ENCODE results near the gene PALLD. TPM values are rescaled to one million over a fixed set of nuclear protein-coding genes. Genes with fewer than 3 reads are reported as not detected.

PALLD gene
- total RNA-seq, 1 experiment from 2014 or later = 9.0 TPM

DNA sequence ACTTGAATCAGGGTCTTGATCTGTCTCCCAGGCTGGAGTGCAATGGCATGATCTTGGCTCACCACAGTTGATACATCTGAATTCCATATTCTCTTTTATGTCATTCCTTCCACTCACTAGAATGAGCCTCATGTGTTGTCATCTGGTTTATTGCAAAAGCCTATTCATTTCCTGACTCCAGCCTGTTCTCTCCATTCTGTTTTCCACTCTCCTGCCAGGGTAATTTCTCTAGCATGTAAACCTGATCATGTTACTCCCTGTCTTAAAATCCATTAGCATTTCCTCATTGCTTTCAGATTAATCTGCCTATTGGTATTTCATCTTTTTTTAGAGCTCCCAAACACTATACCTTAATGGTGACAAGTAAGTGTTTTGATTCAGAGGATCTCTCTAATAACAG is 12.2 kb upstream of the PALLD start:
- no peak for DNase-seq
- Histone ChIP-seq H3K36me3 (replicated peaks; ENCODE audit: control insufficient read depth, insufficient read depth, low read length) (no peaks in the 10 kb centered on the region), H3K27me3 (ENCODE audit: control insufficient read depth, insufficient read depth, low read length) (no peaks in the 10 kb centered on the region; the same call in 1 of the 2 replicates), H3K4me3 (ENCODE audit: insufficient read depth, low read depth, low read length) (no peak overlapping the region)

DNA sequence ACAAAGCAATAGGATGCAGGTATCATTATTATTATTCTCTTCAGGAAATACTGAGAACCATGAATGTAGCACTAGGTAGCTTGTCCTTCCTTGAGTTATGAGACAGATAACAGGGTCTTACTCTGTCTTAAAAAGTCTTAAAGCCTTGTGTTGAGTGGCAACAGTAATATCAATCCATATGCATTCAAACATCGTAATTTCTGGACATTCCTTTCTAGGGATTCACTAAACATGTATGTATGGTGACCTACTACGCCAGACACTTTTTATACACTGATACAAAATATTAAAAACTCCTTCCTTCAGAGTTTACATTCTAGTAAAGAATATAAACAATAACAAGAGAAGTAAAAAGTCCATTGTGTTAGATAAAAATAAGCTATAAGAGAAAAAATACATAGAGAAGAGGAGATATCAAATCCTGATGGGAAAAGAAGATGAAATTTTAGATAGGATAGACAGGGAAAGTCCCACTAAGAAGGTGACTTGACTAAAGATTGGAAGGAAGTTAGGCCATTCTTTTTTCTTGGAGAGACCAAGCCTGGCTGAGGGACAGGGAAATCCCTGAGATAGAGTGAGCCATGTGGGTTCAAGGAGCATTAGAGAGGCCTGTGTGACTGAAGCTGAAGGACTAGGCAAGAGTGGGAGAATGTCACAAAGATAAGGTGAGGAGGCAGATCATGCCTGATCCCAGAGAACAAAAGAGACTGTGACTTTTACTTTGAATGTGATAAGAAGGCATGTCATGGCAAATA is 11.5 kb upstream of the PALLD start:
- Histone ChIP-seq H3K36me3 (replicated peaks; ENCODE audit: control insufficient read depth, insufficient read depth, low read length) (no peaks in the 10 kb centered on the region), H3K4me3 (ENCODE audit: insufficient read depth, low read depth, low read length) (no peak overlapping the region), H3K27me3 (ENCODE audit: control insufficient read depth, insufficient read depth, low read length) (no peaks in the 10 kb centered on the region; the same call in 1 of the 2 replicates)
- no peak for DNase-seq

GRCh38 chr4:168486912-168487281 is 10.0 kb upstream of the PALLD start:
- no peaks in the 10 kb centered on the region for H3K27me3 ChIP-seq (ENCODE audit: control insufficient read depth, insufficient read depth, low read length)
- H3K4me3 ChIP-seq (ENCODE audit: insufficient read depth, low read depth, low read length) = no peak overlapping the region
- H3K36me3 ChIP-seq (replicated peaks; ENCODE audit: control insufficient read depth, insufficient read depth, low read length) = no peaks in the 10 kb centered on the region
- no peak for DNase-seq

DNA sequence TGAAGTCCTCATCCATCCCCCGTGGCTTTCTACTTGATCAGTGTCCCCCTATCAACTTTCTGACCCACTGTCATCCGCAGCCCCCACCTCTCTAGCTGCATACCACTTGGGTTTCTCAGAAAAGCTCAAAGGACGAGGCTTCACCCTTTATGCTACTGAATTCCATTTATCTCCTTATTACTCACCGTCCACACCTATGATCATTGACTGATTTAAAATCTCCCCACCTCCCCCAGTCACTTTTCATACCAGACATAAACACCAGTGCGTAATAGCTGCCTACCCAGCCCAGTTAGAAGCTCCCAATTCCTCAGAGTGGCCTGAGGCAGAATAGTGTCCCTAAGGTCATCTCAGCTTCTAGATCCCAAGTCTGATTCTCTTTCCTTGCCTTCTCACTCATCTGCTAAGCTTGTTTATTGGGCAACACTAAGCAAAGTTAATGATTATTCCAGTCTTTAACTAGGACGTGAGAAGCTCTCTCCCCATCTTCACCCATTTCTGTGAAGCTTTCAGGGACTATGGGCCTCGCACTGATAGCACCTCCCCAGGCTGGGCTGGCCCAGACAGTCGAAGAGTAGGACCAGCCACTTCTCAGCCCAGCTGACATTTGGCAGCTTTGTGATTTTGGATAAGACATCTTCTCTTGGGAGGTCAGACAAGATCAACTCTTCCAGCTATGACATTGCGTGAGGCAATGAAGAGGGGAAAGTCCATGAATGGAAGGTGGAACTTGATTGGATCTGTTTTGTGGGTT is 9.4 kb upstream of the PALLD start:
- no peak overlapping the region for H3K4me3 ChIP-seq (ENCODE audit: insufficient read depth, low read depth, low read length)
- no peaks in the 10 kb centered on the region for H3K36me3 ChIP-seq (replicated peaks; ENCODE audit: control insufficient read depth, insufficient read depth, low read length)
- DNase-seq = no peak
- no peaks in the 10 kb centered on the region for H3K27me3 ChIP-seq (ENCODE audit: control insufficient read depth, insufficient read depth, low read length)

GRCh38 chr4:168488869-168489274 is 8.0 kb upstream of the PALLD start:
- no peak for DNase-seq
- Histone ChIP-seq H3K27me3 (ENCODE audit: control insufficient read depth, insufficient read depth, low read length) (no peaks in the 10 kb centered on the region), H3K36me3 (replicated peaks; ENCODE audit: control insufficient read depth, insufficient read depth, low read length) (no peaks in the 10 kb centered on the region), H3K4me3 (ENCODE audit: insufficient read depth, low read depth, low read length) (no peak overlapping the region)

DNA sequence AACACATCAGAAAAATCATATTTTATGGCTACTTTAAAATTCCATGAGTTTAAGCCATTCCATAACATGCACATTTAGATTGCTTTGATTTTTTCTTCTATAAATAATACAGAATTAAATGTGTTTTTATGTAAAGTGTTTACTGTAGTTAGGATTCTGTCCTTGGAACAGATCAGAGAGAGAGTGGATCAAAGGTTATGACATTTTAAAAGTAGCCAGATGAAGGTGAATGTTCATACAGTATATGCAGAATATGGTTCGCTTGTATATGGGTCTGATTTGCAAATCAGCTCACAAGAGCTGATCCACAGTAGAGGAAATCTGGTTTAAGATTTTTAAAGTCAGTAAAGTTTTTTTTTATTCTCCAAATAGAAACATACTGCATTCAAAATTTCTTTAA is 7.2 kb upstream of the PALLD start:
- no peaks in the 10 kb centered on the region for H3K36me3 ChIP-seq (replicated peaks; ENCODE audit: control insufficient read depth, insufficient read depth, low read length)
- H3K27me3 ChIP-seq (ENCODE audit: control insufficient read depth, insufficient read depth, low read length) = no peaks in the 10 kb centered on the region
- DNase-seq = no peak
- no peak overlapping the region for H3K4me3 ChIP-seq (ENCODE audit: insufficient read depth, low read depth, low read length)

DNA sequence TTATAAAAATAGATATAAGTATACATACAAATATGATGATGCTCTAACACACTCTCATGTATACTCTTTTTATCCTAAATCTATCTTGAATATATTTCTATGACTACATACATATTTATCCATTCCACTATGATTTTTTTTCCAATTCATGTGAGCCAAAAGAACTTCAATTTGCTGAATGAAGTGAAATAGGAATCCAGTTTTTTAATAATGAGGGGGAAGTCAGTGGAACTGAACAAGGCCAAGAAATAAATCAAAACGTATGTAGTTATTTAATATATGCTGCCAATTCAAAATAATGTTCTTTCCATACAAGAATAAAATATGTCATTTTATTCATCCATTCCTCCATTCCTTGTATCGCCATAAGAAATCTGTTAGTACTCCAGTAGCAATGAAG is 6.1 kb upstream of the PALLD start:
- Histone ChIP-seq H3K36me3 (replicated peaks; ENCODE audit: control insufficient read depth, insufficient read depth, low read length) (no peaks in the 10 kb centered on the region), H3K4me3 (ENCODE audit: insufficient read depth, low read depth, low read length) (no peak overlapping the region), H3K27me3 (ENCODE audit: control insufficient read depth, insufficient read depth, low read length) (no peaks in the 10 kb centered on the region)
- no peak for DNase-seq

GRCh38 chr4:168491563-168491962 is 5.3 kb upstream of the PALLD start:
- DNase-seq = no peak
- H3K4me3 ChIP-seq (ENCODE audit: insufficient read depth, low read depth, low read length) = no peak overlapping the region
- H3K27me3 ChIP-seq (ENCODE audit: control insufficient read depth, insufficient read depth, low read length) = no peaks in the 10 kb centered on the region
- no peaks in the 10 kb centered on the region for H3K36me3 ChIP-seq (replicated peaks; ENCODE audit: control insufficient read depth, insufficient read depth, low read length)

- Histone ChIP-seq H3K36me3 (replicated peaks; ENCODE audit: control insufficient read depth, insufficient read depth, low read length) (no peaks in the 10 kb centered on the region), H3K4me3 (ENCODE audit: insufficient read depth, low read depth, low read length) (no peak overlapping the region), H3K27me3 (ENCODE audit: control insufficient read depth, insufficient read depth, low read length) (no peaks in the 10 kb centered on the region)
- no peak for DNase-seq
These were observed 1.4 kb downstream of the PALLD start for GRCh38 chr4:168498251-168498650.

- no peak overlapping the region for H3K4me3 ChIP-seq (ENCODE audit: insufficient read depth, low read depth, low read length)
- no peaks in the 10 kb centered on the region for H3K27me3 ChIP-seq (ENCODE audit: control insufficient read depth, insufficient read depth, low read length)
- H3K36me3 ChIP-seq (replicated peaks; ENCODE audit: control insufficient read depth, insufficient read depth, low read length) = no peaks in the 10 kb centered on the region
- no peak for DNase-seq
These were observed 2.4 kb downstream of the PALLD start for GRCh38 chr4:168499241-168499640.

- no peak for DNase-seq
- Histone ChIP-seq H3K4me3 (ENCODE audit: insufficient read depth, low read depth, low read length) (no peak overlapping the region), H3K27me3 (ENCODE audit: control insufficient read depth, insufficient read depth, low read length) (no peaks in the 10 kb centered on the region), H3K36me3 (replicated peaks; ENCODE audit: control insufficient read depth, insufficient read depth, low read length) (no peaks in the 10 kb centered on the region)
These were observed 4.6 kb downstream of the PALLD start for GRCh38 chr4:168501407-168501806.

- Histone ChIP-seq H3K36me3 (replicated peaks; ENCODE audit: control insufficient read depth, insufficient read depth, low read length) (no peaks in the 10 kb centered on the region), H3K27me3 (ENCODE audit: control insufficient read depth, insufficient read depth, low read length) (no peaks in the 10 kb centered on the region), H3K4me3 (ENCODE audit: insufficient read depth, low read depth, low read length) (no peak overlapping the region)
- no peak for DNase-seq
These were observed 6.0 kb downstream of the PALLD start for GRCh38 chr4:168502861-168503260.

DNA sequence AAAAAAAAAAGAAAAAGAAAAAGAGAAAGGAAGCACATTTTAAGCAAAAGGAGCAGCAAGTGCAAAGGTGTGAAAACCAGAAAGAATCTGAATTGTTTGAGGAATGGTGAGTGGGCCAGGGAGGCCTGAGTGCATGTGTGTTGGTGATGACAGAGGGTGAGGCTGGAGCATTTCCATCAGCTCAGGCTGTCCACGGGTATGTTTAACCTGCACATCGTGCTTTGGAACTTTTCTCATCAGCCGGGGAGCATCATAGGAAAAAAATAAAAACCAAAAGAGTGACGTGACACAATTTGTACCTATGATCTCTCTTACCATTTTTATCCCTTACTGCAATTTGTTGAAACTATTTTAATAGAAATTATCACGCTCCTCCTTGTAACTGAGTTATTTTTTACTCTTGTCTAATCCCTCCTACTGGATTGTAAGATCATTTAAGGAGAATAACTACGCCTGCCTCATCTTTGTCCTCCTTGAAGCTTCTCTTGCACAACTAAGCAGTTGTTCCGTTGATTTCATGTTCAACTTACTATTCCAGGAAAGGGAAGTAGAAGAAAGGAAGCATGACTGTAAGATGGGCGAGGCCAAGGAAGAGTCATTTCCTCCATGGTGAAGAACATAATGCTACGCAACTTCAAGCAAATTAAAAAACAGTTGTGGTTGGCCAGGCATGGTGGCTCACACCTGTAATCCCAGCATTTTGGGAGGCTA is 7.0 kb downstream of the PALLD start:
- Histone ChIP-seq H3K4me3 (ENCODE audit: insufficient read depth, low read depth, low read length) (no peak overlapping the region), H3K27me3 (ENCODE audit: control insufficient read depth, insufficient read depth, low read length) (no peaks in the 10 kb centered on the region), H3K36me3 (replicated peaks; ENCODE audit: control insufficient read depth, insufficient read depth, low read length) (no peaks in the 10 kb centered on the region)
- no peak for DNase-seq

- Histone ChIP-seq H3K4me3 (ENCODE audit: insufficient read depth, low read depth, low read length) (no peak overlapping the region), H3K36me3 (replicated peaks; ENCODE audit: control insufficient read depth, insufficient read depth, low read length) (no peaks in the 10 kb centered on the region), H3K27me3 (ENCODE audit: control insufficient read depth, insufficient read depth, low read length) (no peaks in the 10 kb centered on the region)
- no peak for DNase-seq
These were observed 7.7 kb downstream of the PALLD start for GRCh38 chr4:168504526-168504925.

DNA sequence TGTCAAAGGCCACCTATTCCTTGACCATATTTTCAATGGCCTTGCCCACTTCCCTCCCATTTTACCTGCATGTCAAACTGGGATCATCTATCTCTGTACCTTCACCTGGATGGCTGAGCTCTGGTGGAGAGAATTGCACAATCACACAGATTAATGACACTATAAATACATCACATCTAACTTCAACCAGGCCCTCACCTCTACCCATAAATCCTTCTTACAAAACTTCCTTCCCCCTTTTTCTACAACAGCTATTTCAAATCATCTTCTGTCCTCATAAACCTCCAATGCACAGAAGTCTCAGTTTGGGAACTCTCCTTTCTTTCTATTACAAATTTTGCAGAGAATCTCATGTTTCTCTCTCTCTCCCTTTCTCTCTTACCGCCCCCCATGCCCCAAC is 9.2 kb downstream of the PALLD start:
- no peaks in the 10 kb centered on the region for H3K27me3 ChIP-seq (ENCODE audit: control insufficient read depth, insufficient read depth, low read length)
- H3K4me3 ChIP-seq (ENCODE audit: insufficient read depth, low read depth, low read length) = no peak overlapping the region
- H3K36me3 ChIP-seq (replicated peaks; ENCODE audit: control insufficient read depth, insufficient read depth, low read length) = no peaks in the 10 kb centered on the region
- no peak for DNase-seq

Measured in H7 (cell line).